ENCODE data around the gene ARCN1. TPM values are rescaled to one million over a fixed set of nuclear protein-coding genes. Genes with fewer than 3 reads are reported as not detected.

Gene ARCN1
- total and polyA plus RNA-seq, 9 of the 15 experiments (the other 6 are each of a cell fraction or from before 2014, with no cell fraction given) = 30.0 to 224 (median 76.4) TPM

DNA sequence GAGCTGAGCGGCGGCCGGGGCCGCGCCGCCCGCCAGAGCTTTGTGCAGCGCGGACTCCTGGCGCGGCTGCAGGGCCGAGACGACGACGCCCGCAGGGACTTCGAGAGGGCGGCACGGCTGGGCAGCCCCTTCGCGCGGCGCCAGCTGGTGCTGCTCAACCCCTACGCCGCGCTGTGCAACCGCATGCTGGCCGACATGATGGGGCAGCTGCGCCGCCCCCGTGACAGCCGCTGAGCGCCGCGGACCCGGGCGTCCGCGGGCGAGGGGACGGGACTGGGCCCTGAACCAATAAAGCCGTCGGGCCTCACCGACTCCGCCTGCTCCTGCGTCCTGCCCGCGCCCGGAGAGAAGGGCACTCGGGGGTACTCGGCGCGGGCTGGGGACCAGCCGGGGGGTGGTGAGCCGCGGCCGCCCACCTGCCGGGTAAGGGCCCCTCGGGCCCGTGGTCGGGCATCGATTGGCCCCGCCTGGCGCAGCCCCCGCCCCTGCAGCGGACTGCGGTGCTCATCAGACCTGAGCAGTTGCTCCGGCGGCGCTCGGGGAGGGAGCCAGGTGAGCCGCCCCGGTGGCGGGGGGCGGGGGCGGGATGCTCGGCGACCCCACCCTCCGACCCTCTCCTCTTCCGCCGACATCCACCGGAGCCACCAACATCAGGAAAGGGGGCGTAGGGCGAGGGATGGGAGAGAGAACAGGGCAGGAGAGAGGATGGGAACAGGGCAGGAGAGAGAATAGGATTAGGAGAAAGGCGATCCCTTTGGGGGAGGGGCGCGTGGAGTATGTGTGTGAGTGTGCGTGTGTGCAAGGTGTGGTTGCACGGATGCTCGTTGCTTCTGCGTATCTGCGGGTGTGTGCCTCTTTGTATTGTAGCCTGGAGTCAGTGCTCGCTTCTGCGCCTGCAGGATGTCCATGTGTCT lies 41.3 kb upstream of the ARCN1 start, which contains the start of gene TMEM25 (continued):
- TF ChIP-seq ZNF232 (CRISPR knock-in tag; IDR thresholded peaks at IDR 0.05) (0 out of 2 replicates have a peak, but pooled peaks have one; percentile 42), BRCA1 (IDR thresholded peaks at IDR 0.05) (no peak), BRCA1 (CRISPR knock-in tag; IDR thresholded peaks at IDR 0.05) (no peak), KDM2B (CRISPR knock-in tag; IDR thresholded peaks at IDR 0.05) (0 out of 2 replicates have a peak, but pooled peaks have one; percentile 27), ZNF384 (IDR thresholded peaks at IDR 0.05; ENCODE audit: low read depth, low read length) (no peak), ATF7 (IDR thresholded peaks at IDR 0.05) (0 out of 2 replicates have a peak, but pooled peaks have one; percentile 33), CTBP1 (IDR thresholded peaks at IDR 0.05; ENCODE audit: borderline replicate concordance) (peak; percentile 85), NR4A1 (CRISPR knock-in tag; IDR thresholded peaks at IDR 0.05) (no peak), NR4A1 (tag; IDR thresholded peaks at IDR 0.05) (no peak), NR3C1 (CRISPR knock-in tag; IDR thresholded peaks at IDR 0.05) (0 out of 2 replicates have a peak, but pooled peaks have one; percentile 25)
- TF ChIP-seq, protein P1, sequence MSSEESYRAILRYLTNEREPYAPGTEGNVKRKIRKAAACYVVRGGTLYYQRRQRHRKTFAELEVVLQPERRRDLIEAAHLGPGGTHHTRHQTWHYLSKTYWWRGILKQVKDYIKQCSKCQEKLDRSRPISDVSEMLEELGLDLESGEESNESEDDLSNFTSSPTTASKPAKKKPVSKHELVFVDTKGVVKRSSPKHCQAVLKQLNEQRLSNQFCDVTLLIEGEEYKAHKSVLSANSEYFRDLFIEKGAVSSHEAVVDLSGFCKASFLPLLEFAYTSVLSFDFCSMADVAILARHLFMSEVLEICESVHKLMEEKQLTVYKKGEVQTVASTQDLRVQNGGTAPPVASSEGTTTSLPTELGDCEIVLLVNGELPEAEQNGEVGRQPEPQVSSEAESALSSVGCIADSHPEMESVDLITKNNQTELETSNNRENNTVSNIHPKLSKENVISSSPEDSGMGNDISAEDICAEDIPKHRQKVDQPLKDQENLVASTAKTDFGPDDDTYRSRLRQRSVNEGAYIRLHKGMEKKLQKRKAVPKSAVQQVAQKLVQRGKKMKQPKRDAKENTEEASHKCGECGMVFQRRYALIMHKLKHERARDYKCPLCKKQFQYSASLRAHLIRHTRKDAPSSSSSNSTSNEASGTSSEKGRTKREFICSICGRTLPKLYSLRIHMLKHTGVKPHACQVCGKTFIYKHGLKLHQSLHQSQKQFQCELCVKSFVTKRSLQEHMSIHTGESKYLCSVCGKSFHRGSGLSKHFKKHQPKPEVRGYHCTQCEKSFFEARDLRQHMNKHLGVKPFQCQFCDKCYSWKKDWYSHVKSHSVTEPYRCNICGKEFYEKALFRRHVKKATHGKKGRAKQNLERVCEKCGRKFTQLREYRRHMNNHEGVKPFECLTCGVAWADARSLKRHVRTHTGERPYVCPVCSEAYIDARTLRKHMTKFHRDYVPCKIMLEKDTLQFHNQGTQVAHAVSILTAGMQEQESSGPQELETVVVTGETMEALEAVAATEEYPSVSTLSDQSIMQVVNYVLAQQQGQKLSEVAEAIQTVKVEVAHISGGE (CRISPR knock-in tag; IDR thresholded peaks at IDR 0.05) = peak in 1 of 3 experiments; percentile 52; a peak in 2 of 6 replicates
- TF ChIP-seq, protein P2, sequence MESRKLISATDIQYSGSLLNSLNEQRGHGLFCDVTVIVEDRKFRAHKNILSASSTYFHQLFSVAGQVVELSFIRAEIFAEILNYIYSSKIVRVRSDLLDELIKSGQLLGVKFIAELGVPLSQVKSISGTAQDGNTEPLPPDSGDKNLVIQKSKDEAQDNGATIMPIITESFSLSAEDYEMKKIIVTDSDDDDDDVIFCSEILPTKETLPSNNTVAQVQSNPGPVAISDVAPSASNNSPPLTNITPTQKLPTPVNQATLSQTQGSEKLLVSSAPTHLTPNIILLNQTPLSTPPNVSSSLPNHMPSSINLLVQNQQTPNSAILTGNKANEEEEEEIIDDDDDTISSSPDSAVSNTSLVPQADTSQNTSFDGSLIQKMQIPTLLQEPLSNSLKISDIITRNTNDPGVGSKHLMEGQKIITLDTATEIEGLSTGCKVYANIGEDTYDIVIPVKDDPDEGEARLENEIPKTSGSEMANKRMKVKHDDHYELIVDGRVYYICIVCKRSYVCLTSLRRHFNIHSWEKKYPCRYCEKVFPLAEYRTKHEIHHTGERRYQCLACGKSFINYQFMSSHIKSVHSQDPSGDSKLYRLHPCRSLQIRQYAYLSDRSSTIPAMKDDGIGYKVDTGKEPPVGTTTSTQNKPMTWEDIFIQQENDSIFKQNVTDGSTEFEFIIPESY (CRISPR knock-in tag; IDR thresholded peaks at IDR 0.05) = peak; percentile 28; the same call in 1 of the 2 replicates

Data from K562 (cell line).